DND-41 (cell line): ENCODE measurements around the gene GATA3.

Source experiments
- CTCF ChIP-seq: IDR thresholded peaks from 2 replicates; pipeline ENCODE4 v1.5.1; 2012; ENCODE audit warnings: borderline replicate concordance, low read length, moderate library complexity, mild to moderate bottlenecking; ENCODE audit not compliant: poor library complexity, severe bottlenecking; ENCODE audit errors: extremely low read depth
- EZH2 ChIP-seq: IDR thresholded peaks from 3 replicates; pipeline ENCODE4 v1.6.1; 2012; ENCODE audit warnings: borderline replicate concordance, low read depth, mild to moderate bottlenecking, moderate library complexity, low read length, inconsistent platforms; ENCODE audit not compliant: severe bottlenecking

DNA sequence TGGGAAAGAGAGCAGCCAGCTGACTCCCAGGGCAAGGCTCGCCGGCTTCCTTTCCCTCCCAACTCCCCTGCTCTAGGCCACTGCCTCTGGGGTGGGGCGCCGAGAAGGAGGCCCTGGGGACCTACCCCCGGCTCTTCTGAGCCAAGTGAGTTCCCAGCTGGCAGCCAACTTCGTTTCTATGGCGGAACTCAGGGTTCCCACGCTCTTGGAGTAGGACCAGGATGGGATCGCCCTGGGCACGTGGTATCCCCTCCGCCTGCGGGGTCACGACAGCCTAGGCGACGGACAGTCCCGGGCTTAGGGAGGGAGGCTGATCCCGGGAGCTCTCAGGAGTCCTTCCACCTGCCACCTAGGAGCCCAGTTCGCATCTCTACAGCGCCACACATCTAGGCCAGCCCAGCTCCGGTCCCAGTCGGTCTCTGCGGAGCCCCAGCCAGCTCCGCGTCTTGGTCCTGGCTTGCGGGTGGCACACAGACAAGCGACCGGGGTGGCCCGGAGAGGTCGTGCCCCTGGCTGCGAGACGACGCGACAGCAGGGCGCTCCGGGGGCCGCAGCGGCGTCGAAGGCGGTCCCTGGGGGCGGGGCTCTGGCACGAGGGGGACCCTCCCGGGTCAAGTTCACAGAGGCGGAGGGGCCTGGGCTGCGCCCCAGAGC lies 20.5 kb upstream of the GATA3 start:
- no peak for TF ChIP-seq CTCF
- no peak for TF ChIP-seq EZH2
